Measurements from ENCODE around the gene GRWD1. TPM values are rescaled to one million over a fixed set of nuclear protein-coding genes. Genes with fewer than 3 reads are reported as not detected.
A peak's percentile ranks its signal among the peaks of the same experiment; 100 is the strongest.
"Not testable (repeated sequence)": the region's sequence is repeated elsewhere in the genome, so short reads cannot be mapped to it uniquely, and the experiment has no call there.

GRWD1 gene
- total RNA-seq, 2 donors from 2014 or later, result 17.5 to 38.3 TPM

GRCh38 chr19:48484247-48484893 is 38.6 kb downstream of the GRWD1 start:
- ATAC-seq (ENCODE audit: insufficient number of reproducible peaks, low FRiP score, low read depth) (no peak), DNase-seq (ENCODE audit: low spot score) (no peak)
- Histone ChIP-seq H3K27ac (no peak overlapping the region), H3K27me3 (replicated peaks; ENCODE audit: insufficient read depth) (no peaks in the 10 kb centered on the region), H3K36me3 (no peaks in the 10 kb centered on the region), H3K4me1 (ENCODE audit: control insufficient read depth in 1 of 2, low read depth in 2 of 2) (peaks cover 5 to 30% of the 10 kb centered on the region in 2 donors), H3K9me3 (no peaks in the 10 kb centered on the region), H3K4me3 (no peak overlapping the region)
- no peak for TF ChIP-seq CTCF (IDR thresholded peaks at IDR 0.05)

DNA sequence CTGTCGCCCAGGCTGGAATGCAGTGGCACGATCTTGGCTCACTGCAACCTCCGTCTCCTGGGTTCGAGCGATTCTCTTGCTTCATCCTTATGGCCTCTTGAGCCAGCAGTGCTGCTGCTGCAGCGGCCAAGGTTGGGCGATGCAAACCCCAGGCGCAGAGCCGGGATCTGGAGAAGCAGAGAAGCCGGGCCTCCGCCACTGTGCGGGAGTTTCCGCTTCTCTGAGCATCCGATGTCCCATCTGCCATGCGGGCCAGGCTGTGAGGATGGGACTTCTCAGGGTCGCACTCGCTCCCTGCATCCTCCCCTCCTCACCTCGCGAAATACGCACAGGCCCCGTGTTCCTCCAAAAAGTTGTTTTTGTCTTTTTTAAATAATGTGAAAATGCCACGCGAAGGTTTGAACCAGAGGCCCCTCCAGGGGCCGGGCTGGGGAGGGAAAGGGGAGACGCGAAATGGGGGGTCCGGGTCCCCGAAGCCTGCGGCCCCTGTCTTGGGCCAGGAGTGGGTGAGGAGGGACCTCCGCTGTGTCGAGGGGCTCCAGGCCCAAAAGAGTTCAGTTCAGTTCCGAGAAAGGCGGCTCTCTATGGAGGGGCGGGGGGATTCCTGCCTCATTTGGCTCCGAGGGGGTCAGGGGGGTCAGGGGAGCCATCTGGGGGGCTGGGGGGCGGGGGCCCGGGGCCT is 39.3 kb downstream of the GRWD1 start:
- no peak overlapping the region for H3K4me3 ChIP-seq
- H3K4me1 ChIP-seq (ENCODE audit: control insufficient read depth in 1 of 2, low read depth in 2 of 2), result peaks cover 5 to 30% of the 10 kb centered on the region in 2 donors
- no peaks in the 10 kb centered on the region for H3K36me3 ChIP-seq
- no peak for ATAC-seq (ENCODE audit: insufficient number of reproducible peaks, low FRiP score, low read depth)
- H3K9me3 ChIP-seq, result no peaks in the 10 kb centered on the region
- no peak for TF ChIP-seq CTCF (IDR thresholded peaks at IDR 0.05)
- DNase-seq (ENCODE audit: low spot score), result no peak
- H3K27me3 ChIP-seq (replicated peaks; ENCODE audit: insufficient read depth), result no peaks in the 10 kb centered on the region
- no peak overlapping the region for H3K27ac ChIP-seq

DNA sequence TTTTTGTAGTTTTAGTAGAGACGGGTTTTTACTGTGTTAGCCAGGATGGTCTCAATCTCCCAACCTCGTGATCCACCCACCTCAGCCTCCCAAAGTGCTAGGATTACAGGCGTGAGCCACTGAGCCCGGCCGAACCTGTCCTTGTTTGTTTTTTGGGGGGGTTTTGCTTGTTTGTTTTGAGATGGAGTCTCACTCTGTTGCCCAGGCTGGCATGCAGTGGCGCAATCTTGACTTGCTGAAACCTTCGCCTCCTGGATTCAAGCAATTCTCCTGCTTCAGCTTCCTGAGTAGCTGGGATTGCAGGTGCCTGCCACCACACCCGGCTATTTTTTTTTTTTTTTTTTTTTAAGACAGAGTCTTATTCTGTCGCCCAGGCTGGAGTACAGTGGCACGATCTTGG is 40.9 kb downstream of the GRWD1 start:
- not testable (repeated sequence) for H3K27me3 ChIP-seq (replicated peaks; ENCODE audit: insufficient read depth); H3K36me3 ChIP-seq; ATAC-seq (ENCODE audit: insufficient number of reproducible peaks, low FRiP score, low read depth); DNase-seq (ENCODE audit: low spot score); H3K9me3 ChIP-seq; H3K27ac ChIP-seq; H3K4me3 ChIP-seq
- H3K4me1 ChIP-seq (ENCODE audit: control insufficient read depth in 1 of 2, low read depth in 2 of 2), result peaks cover 0 to 24% of the 10 kb centered on the region in 2 donors

DNA sequence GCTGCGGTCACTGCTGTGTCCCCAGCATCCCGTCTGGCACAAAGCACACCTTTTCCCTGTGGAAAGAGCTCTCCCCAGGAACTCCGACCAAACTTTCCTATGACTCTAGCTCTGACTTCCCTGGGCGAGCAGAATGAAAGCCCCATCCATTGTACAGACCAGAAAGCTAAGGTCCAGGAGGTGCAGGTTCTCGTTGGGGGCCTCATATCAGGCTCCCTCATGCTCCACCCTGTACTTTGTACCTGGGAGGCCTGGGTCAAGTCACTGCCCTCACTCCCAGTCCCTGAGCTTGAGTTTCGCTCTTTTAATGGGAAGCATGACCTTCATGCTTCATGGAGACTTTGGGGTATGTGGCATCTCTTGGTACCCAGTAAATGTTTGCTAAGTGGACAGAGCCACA is 41.8 kb downstream of the GRWD1 start:
- no peak for ATAC-seq (ENCODE audit: insufficient number of reproducible peaks, low FRiP score, low read depth)
- no peaks in the 10 kb centered on the region for H3K36me3 ChIP-seq
- peaks cover 0 to 22% of the 10 kb centered on the region in 2 donors for H3K4me1 ChIP-seq (ENCODE audit: control insufficient read depth in 1 of 2, low read depth in 2 of 2)
- no peak for DNase-seq (ENCODE audit: low spot score)
- H3K27ac ChIP-seq, result no peak overlapping the region
- no peaks in the 10 kb centered on the region for H3K27me3 ChIP-seq (replicated peaks; ENCODE audit: insufficient read depth)
- TF ChIP-seq CTCF (IDR thresholded peaks at IDR 0.05), result no peak
- H3K9me3 ChIP-seq, result no peaks in the 10 kb centered on the region
- H3K4me3 ChIP-seq, result no peak overlapping the region

DNA sequence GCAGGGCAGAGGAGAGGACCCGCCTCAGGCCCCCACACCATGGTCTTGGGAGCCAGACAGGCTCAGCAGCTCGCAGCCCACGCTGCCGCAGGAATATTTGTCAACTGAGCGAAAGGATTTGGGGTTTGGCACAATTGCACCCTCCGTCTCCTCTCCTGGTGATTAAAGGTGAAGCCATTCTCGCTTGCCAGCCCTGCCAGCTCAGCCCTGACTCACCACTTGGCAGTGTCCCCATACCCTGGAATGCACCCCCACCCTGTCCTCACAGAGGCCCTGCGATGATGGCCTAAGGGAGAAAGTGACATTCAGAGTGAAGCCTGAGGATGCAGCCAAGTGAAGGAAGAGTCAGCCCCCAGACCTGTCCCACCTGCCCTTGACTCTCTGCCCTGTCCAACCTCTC is 42.2 kb downstream of the GRWD1 start:
- TF ChIP-seq CTCF (IDR thresholded peaks at IDR 0.05), result no peak
- H3K27me3 ChIP-seq (replicated peaks; ENCODE audit: insufficient read depth), result no peaks in the 10 kb centered on the region
- H3K4me3 ChIP-seq, result no peak overlapping the region
- no peak for ATAC-seq (ENCODE audit: insufficient number of reproducible peaks, low FRiP score, low read depth)
- peaks cover 0 to 22% of the 10 kb centered on the region in 2 donors for H3K4me1 ChIP-seq (ENCODE audit: control insufficient read depth in 1 of 2, low read depth in 2 of 2)
- H3K36me3 ChIP-seq, result no peaks in the 10 kb centered on the region
- H3K27ac ChIP-seq, result peak overlapping the region in 1 of 2 donors; percentile 53
- H3K9me3 ChIP-seq, result no peaks in the 10 kb centered on the region
- DNase-seq (ENCODE audit: low spot score), result peak; percentile 59

- H3K9me3 ChIP-seq; ATAC-seq (ENCODE audit: insufficient number of reproducible peaks, low FRiP score, low read depth); DNase-seq (ENCODE audit: low spot score); H3K4me3 ChIP-seq; H3K36me3 ChIP-seq; H3K27me3 ChIP-seq (replicated peaks; ENCODE audit: insufficient read depth): not testable (repeated sequence)
- Histone ChIP-seq H3K4me1 (ENCODE audit: control insufficient read depth in 1 of 2, low read depth in 2 of 2) (peaks cover 0 to 22% of the 10 kb centered on the region in 2 donors), H3K27ac (peak overlapping the region; percentile 9 to 53)
Observed at GRCh38 chr19:48488478-48488877, 42.7 kb downstream of the GRWD1 start.
